Pancreas (tissue), 10 donors: ENCODE measurements around the gene HHIPL1. TPM values are rescaled to one million over a fixed set of nuclear protein-coding genes. Genes with fewer than 3 reads are reported as not detected.

Experiments used
- ATAC-seq, 4 donors: fragments of 200-7000 bp; cut with Tn5 transposase; one replicate each; pipeline versions ENCODE4 v1.8.0 to v1.9.1; 2020; ENCODE audit warnings: mild to moderate bottlenecking in 4 of 4, moderate library complexity in 4 of 4
- DNase-seq, 6 donors: peaks; one replicate each; pipeline ENCODE4 v3.0.0-alpha.2; 2020
- FAIRE-seq: peaks from 2 replicates; lab custom pipeline; 2012; peaks lifted over from hg19 to GRCh38; lab: Jason Lieb, UNC
- H3K27ac ChIP-seq, 4 donors: fragments of 200-600 bp; sonication (generic); 1 replicate in 3 of 4; 2 replicates in 1 of 4; pipeline versions ENCODE4 v1.5.0 to v1.8.0; 2020
- H3K27me3 ChIP-seq, 4 donors: fragments of 200-600 bp; one replicate each; pipeline ENCODE4 v1.8.0; 2021
- H3K36me3 ChIP-seq, 3 donors: fragments of 200-600 bp; sonication (generic) in 1 of 3; one replicate each; pipeline versions ENCODE4 v1.5.0 to v1.8.0; 2020 to 2021
- H3K4me1 ChIP-seq, 3 donors: fragments of 200-600 bp; one replicate each; pipeline ENCODE4 v1.8.0; 2021
- H3K4me3 ChIP-seq, 4 donors: fragments of 200-600 bp; sonication (generic) in 2 of 4; one replicate each; pipeline versions ENCODE4 v1.5.0 to v1.8.0; 2020 to 2021
- H3K9me3 ChIP-seq, 4 donors: fragments of 200-600 bp; one replicate each; pipeline ENCODE4 v1.8.0; 2021
- WGBS, 2 donors: extraction: QIAGEN DNeasy Blood & Tissue Kit; methylation state at CpG; one replicate each; pipeline ENCODE4 v1.1.7; 2013; 5-methylcytosine and 5-hydroxymethylcytosine counted together
- intact Hi-C, 3 donors: fragments of 100-400 bp; cut with DNase I; formaldehyde crosslinking; loops; one replicate each; pipeline versions ENCODE4 v1.11.1 to v1.14.2; 2022
- polyA plus RNA-seq, 2 donors: library from polyadenylated mRNA; stranded (reverse); fragments of 200-250 nt; gene quantifications; one replicate each; pipeline ENCODE4 v1.2.3, GENCODE V29; 2013
- total RNA-seq, 6 donors: library from RNA; stranded (reverse); fragmentation: NEBNext Ultra II Directional in 4 of 6; extraction: Animal tissue kit (Norgen Biotek cat#: 25700) in 4 of 6; gene quantifications; one replicate each; pipeline versions ENCODE4 v1.2.1 to v1.2.4, GENCODE V29; 2021 to 2023
- TF ChIP-seq, protein P1 (sequence below), 4 donors: fragments of 200-600 bp; sonication (generic) in 3 of 4; IDR thresholded peaks; one replicate each; pipeline versions ENCODE4 v1.5.0 to v1.8.0; 2021; ENCODE audit warnings: antibody characterized with exemption in 4 of 4
- donor health status: healthy with polysubstance abuse.
- donor health status: DM: no; HTN: no; CAD: no; lungs with moderate emphysema.
- donor health status: DM: no; HTN: no; CAD: no.
- donor health status: control.
- donor health status: control.
- donor health status: Bipolar disorder and iron deficiency.
- donor health status: DM: yes; HTN: yes; CAD: no.
- donor health status: DM: no; HTN: no; CAD: no.
- donor health status: DM: no; HTN: no; CAD: no.
- donor health status: DM: yes; HTN: yes; CAD: no.

Gene HHIPL1
- total and polyA plus RNA-seq, 8 donors, result 0.09 to 1.2 (median 0.23) TPM

DNA sequence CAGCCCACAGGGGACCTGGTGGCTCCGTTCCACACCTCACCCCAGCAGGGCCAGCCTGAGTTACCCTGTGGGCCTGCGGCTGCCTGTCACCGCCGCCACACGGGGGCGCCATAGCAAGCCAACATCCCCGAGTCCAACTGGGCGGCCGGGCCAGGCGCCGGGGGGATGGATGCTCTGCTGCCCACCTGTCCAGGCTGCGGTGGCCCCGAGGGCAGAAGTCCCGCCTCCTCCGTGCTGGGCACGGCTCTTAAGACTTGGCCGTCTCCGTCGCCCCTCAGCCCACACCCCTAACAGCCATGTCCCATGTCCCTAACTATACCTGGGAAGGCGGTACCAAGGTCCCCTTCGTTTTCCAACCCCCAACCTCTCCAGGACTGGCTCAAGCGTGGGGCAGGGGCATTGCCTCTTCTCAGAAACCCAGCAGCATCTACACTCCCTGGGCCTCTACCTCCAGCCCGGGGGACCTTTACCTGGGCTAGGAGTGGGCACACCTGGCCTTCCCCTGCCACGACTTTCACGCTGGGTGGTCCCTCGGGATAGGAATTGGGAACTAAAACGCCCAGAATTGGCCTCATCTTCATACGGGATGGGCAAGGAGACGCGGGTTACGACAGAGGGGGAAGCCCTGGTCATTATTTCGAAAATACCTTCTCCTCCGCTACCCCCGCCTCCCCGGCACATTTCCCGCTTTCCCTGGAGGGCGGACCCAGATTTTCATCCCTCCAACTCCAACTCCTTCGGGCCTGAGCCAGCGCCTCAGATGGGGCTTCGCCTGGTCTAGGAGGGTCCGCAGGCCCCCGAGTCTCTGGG is 38.1 kb downstream of the HHIPL1 start:
- no peak for FAIRE-seq
- ATAC-seq, result peak; percentile 62 to 78 (median 70)
- WGBS, 2 donors, result 0 to 1% methylated on average over 41 to 42 of the region's 42 CpGs
- intact Hi-C loops, result no loop called here
- TF ChIP-seq, protein P1, sequence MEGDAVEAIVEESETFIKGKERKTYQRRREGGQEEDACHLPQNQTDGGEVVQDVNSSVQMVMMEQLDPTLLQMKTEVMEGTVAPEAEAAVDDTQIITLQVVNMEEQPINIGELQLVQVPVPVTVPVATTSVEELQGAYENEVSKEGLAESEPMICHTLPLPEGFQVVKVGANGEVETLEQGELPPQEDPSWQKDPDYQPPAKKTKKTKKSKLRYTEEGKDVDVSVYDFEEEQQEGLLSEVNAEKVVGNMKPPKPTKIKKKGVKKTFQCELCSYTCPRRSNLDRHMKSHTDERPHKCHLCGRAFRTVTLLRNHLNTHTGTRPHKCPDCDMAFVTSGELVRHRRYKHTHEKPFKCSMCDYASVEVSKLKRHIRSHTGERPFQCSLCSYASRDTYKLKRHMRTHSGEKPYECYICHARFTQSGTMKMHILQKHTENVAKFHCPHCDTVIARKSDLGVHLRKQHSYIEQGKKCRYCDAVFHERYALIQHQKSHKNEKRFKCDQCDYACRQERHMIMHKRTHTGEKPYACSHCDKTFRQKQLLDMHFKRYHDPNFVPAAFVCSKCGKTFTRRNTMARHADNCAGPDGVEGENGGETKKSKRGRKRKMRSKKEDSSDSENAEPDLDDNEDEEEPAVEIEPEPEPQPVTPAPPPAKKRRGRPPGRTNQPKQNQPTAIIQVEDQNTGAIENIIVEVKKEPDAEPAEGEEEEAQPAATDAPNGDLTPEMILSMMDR (IDR thresholded peaks at IDR 0.05), result peak; percentile 92 to 97 (median 94)
- peak overlapping the region; percentile 48 to 89 (median 72) for H3K4me3 ChIP-seq
- peak overlapping the region; percentile 31 to 65 (median 60) for H3K27ac ChIP-seq
- H3K36me3 ChIP-seq, result no peaks in the 10 kb centered on the region
- H3K9me3 ChIP-seq, result no peaks in the 10 kb centered on the region
- peaks cover 0 to 6% (median 4%) of the 10 kb centered on the region in 3 donors for H3K4me1 ChIP-seq
- no peaks in the 10 kb centered on the region for H3K27me3 ChIP-seq
- DNase-seq, result peak; percentile 69 to 96 (median 86)

DNA sequence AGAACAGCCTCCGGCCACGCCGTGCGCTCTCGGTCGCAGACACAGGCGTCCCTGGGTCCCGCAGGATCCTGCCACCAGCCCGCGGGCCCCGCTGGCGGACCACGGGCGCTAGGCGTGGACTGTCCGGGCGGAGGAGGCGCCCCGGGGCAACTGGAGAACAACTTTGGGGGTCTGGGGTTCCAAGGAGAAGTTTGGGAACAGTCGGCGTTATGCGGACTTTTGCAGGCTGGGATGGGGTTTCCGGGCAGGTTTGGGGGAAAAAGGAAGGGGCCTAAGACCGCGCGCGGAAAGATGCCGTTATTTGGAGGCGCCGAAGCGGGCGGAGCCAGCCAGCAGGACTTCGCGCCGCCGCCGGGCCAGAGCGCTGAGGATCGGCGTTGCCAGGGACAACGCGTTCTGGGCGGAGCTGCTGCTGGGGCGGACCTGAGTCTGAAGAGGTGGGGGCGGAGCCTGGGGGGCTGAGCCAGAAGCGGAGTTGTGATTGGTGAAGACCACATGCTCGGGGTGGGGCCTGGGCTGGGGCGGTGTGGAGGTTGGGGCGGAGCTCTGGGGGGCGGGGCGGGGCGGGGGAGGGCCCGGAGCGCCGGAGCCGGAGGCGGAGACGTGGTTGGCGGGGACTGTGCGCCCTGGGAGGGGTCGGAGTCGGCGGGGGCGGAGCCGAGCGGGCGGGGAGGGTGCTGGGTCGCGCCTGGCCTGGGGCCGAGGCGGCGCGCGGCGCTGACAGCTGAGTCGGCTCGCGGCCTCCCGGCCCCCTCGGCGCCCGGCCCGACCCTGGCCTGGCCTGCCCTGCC is 38.9 kb downstream of the HHIPL1 start, which contains the start of gene CYP46A1:
Gene CYP46A1, plus strand, starts transcription at position 680 of the 791 bp plus-strand sequence. CDS start 120 bp downstream, outside the sequence.
- WGBS, 2 donors, result 0 to 1% methylated on average over 56 to 82 of the region's 83 CpGs
- TF ChIP-seq, protein P1 (IDR thresholded peaks at IDR 0.05), result no peak
- FAIRE-seq (no peak), ATAC-seq (peak; percentile 92 to 97 (median 94)), DNase-seq (peak; percentile 97 to 100 (median 100))
- Histone ChIP-seq H3K27ac (peak within 1 kb of the TSS; percentile 31 to 65 (median 60)), H3K36me3 (no peaks in the 10 kb centered on the region), H3K4me1 (peaks cover 0 to 6% (median 4%) of the 10 kb centered on the region in 3 donors), H3K4me3 (peak within 1 kb of the TSS; percentile 67 to 89 (median 80)), H3K9me3 (no peaks in the 10 kb centered on the region), H3K27me3 (no peaks in the 10 kb centered on the region)
- intact Hi-C loops, result no loop called here

DNA sequence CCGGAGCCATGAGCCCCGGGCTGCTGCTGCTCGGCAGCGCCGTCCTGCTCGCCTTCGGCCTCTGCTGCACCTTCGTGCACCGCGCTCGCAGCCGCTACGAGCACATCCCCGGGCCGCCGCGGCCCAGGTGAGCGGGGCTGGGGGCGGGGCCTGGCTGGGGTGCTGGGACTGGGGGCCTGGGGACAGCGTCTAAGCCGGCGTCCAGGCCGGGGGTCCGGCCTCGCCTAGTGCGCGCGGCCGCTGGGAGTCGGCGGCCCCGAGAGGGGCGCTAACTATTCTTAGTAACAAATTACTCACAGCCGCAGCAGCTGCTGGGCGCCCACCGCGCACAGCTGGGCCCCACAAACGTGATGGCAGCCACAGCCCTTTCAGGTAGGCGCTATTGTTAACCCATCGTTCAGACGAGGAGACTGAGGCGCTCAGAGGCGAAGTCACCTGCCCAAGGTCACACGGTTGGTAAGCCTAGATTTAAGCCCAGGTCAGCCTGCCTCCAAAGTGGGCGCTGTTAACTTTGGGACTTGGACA is 39.5 kb downstream of the HHIPL1 start:
- peak in 1 of 6 donors; percentile 44 for DNase-seq
- WGBS, 2 donors, result 3 to 5% methylated on average over 32 to 45 of the region's 45 CpGs
- TF ChIP-seq, protein P1 (IDR thresholded peaks at IDR 0.05), result no peak

DNA sequence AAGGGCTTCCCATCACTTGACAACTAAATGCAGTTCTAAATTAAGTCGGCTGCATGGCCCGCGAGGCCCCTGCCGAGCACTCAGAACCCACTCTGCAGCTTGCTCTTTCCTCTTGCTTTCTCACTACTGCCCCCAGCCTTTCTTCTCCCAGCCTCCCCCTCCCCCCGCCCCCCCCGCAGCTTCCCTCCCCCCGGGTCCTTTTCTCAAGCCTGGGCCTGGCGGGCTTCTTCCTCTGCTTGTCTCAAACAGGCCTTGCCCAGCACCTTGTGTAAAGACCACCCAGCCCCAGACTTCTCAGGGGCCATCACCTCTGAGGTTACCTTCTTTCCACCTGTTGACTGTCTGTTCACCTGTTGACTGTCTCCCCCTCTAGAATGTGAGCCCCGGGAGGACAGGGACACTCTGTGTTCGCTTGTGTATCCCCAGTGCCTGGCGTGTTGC is 40.2 kb downstream of the HHIPL1 start:
- WGBS, 2 donors, result 62 to 76% methylated on average over 9 to 11 of the region's 11 CpGs
- no peaks in the 10 kb centered on the region for H3K27me3 ChIP-seq
- H3K4me3 ChIP-seq, result no peak overlapping the region
- H3K9me3 ChIP-seq, result no peaks in the 10 kb centered on the region
- ATAC-seq (no peak), FAIRE-seq (no peak), DNase-seq (peak in 1 of 6 donors; percentile 35)
- intact Hi-C loops, result no loop called here
- H3K4me1 ChIP-seq, result peaks cover 0 to 6% (median 4%) of the 10 kb centered on the region in 3 donors
- no peaks in the 10 kb centered on the region for H3K36me3 ChIP-seq
- H3K27ac ChIP-seq, result no peak overlapping the region
- TF ChIP-seq, protein P1 (IDR thresholded peaks at IDR 0.05), result no peak

More for the DNA sequence above, 39.5 kb downstream of the HHIPL1 start:
- H3K27ac ChIP-seq, result no peak overlapping the region
- ATAC-seq (peak in 1 of 4 donors; percentile 2), FAIRE-seq (no peak)
- H3K4me1 ChIP-seq, result peaks cover 0 to 6% (median 4%) of the 10 kb centered on the region in 3 donors
- H3K36me3 ChIP-seq, result no peaks in the 10 kb centered on the region
- H3K9me3 ChIP-seq, result no peaks in the 10 kb centered on the region
- intact Hi-C loops, result no loop called here
- peak overlapping the region; percentile 67 to 81 (median 77) for H3K4me3 ChIP-seq
- no peaks in the 10 kb centered on the region for H3K27me3 ChIP-seq
